HEK293 (cell line): Measurements from ENCODE around the gene SIK2.

Experiments
- CTCF ChIA-PET: fragments of 350-600 bp; formaldehyde crosslinking; extraction: SDS; loops from one replicate; lab custom pipeline; 2021; ENCODE audit warnings: antibody characterized with exemption; lab: Yijun Ruan, JAX
- POLR2A ChIA-PET: fragments of 300-600 bp; formaldehyde crosslinking; extraction: SDS; loops from one replicate; lab custom pipeline; 2020; ENCODE audit warnings: antibody characterized with exemption, inconsistent platforms; lab: Yijun Ruan, JAX
- H3K27ac ChIP-seq: fragments of 200-500 bp; sonication (Bioruptor generic); 2 replicates; pipeline ENCODE4 v1.5.1; 2014; ENCODE audit warnings: low read depth, low read length, control low read depth, inconsistent platforms; ENCODE audit errors: extremely low read depth
- H3K36me3 ChIP-seq, 2 experiments: fragments of 200-500 bp in 1 of 2; sonication (Bioruptor generic) in 1 of 2; 1 replicate in 1 of 2; 2 replicates in 1 of 2; pipeline ENCODE4 v1.5.1; 2014 to 2017; ENCODE audit warnings: inconsistent platforms in 2 of 2, low read length in 2 of 2; ENCODE audit not compliant: control insufficient read depth in 2 of 2, insufficient read depth in 1 of 2
- H3K4me1 ChIP-seq: fragments of 200-500 bp; sonication (Bioruptor generic); 2 replicates; pipeline ENCODE4 v1.5.1; 2014; ENCODE audit warnings: mild to moderate bottlenecking, low read length, inconsistent platforms; ENCODE audit not compliant: control insufficient read depth, insufficient read depth
- H3K4me3 ChIP-seq: 2 replicates; pipeline ENCODE4 v1.5.1; 2011; ENCODE audit warnings: low read depth, mild to moderate bottlenecking, control low read depth, low read length, moderate library complexity
- H3K9me3 ChIP-seq: fragments of 200-500 bp; sonication (Bioruptor generic); 2 replicates; pipeline ENCODE4 v1.5.1; 2014; ENCODE audit warnings: low read depth, low read length, inconsistent platforms; ENCODE audit not compliant: control insufficient read depth, insufficient read depth
- GLI2 ChIP-seq: fragments of 450-650 bp; formaldehyde crosslinking; IDR thresholded peaks from 2 replicates; pipeline ENCODE4; 2017; ENCODE audit warnings: missing biosample characterization, missing genetic modification characterization, low read depth, borderline replicate concordance
- GLIS2 ChIP-seq: fragments of 450-650 bp; formaldehyde crosslinking; IDR thresholded peaks from 2 replicates; pipeline ENCODE4 v1.5.1; 2016; ENCODE audit warnings: missing biosample characterization, missing genetic modification characterization
- OVOL3 ChIP-seq: fragments of 450-650 bp; formaldehyde crosslinking; IDR thresholded peaks from 2 replicates; pipeline ENCODE4 v1.5.1; 2016; ENCODE audit warnings: missing biosample characterization, missing genetic modification characterization
- TRIM28 ChIP-seq: IDR thresholded peaks from 2 replicates; pipeline ENCODE4 v1.6.1; 2011; ENCODE audit warnings: low read length, control low read depth, borderline replicate concordance
- ZBTB1 ChIP-seq: fragments of 450-650 bp; formaldehyde crosslinking; IDR thresholded peaks from 2 replicates; pipeline ENCODE4 v1.5.1; 2016; ENCODE audit warnings: missing biosample characterization, missing genetic modification characterization
- ZBTB20 ChIP-seq: fragments of 450-650 bp; formaldehyde crosslinking; IDR thresholded peaks from 2 replicates; pipeline ENCODE4 v1.5.1; 2016; ENCODE audit warnings: missing biosample characterization, missing genetic modification characterization
- ZBTB6 ChIP-seq: fragments of 450-650 bp; formaldehyde crosslinking; IDR thresholded peaks from 2 replicates; pipeline ENCODE4 v1.5.1; 2017; ENCODE audit warnings: missing biosample characterization, missing genetic modification characterization
- ZBTB8A ChIP-seq: fragments of 450-650 bp; formaldehyde crosslinking; IDR thresholded peaks from 2 replicates; pipeline ENCODE4 v1.5.1; 2016; ENCODE audit warnings: missing biosample characterization, missing genetic modification characterization
- ZNF174 ChIP-seq: fragments of 450-650 bp; formaldehyde crosslinking; IDR thresholded peaks from 2 replicates; pipeline ENCODE4 v1.5.0; 2017; ENCODE audit warnings: missing biosample characterization, mild to moderate bottlenecking, missing genetic modification characterization
- ZNF302 ChIP-seq: fragments of 450-650 bp; formaldehyde crosslinking; IDR thresholded peaks from 2 replicates; pipeline ENCODE4 v1.5.1; 2016; ENCODE audit warnings: missing biosample characterization, missing genetic modification characterization, low read depth
- ZNF341 ChIP-seq: fragments of 450-650 bp; formaldehyde crosslinking; IDR thresholded peaks from 2 replicates; pipeline ENCODE4; 2016; ENCODE audit warnings: low read depth, missing biosample characterization, missing genetic modification characterization
- ZNF366 ChIP-seq: fragments of 450-650 bp; formaldehyde crosslinking; conservative IDR thresholded peaks from 2 replicates; pipeline ENCODE4 v1.5.1; 2016; ENCODE audit warnings: missing biosample characterization, missing genetic modification characterization
- ZNF433 ChIP-seq: fragments of 450-650 bp; formaldehyde crosslinking; IDR thresholded peaks from 2 replicates; pipeline ENCODE4 v1.5.1; 2016; ENCODE audit warnings: missing biosample characterization, missing genetic modification characterization, low read depth
- ZNF518A ChIP-seq: fragments of 450-650 bp; formaldehyde crosslinking; conservative IDR thresholded peaks from 2 replicates; pipeline ENCODE4 v1.5.1; 2016; ENCODE audit warnings: low read depth, missing biosample characterization, missing genetic modification characterization
- ZNF560 ChIP-seq: fragments of 450-650 bp; formaldehyde crosslinking; IDR thresholded peaks from 2 replicates; pipeline ENCODE4 v1.5.1; 2017; ENCODE audit warnings: missing biosample characterization, missing genetic modification characterization, borderline replicate concordance
- ZNF610 ChIP-seq: fragments of 450-650 bp; formaldehyde crosslinking; IDR thresholded peaks from 2 replicates; pipeline ENCODE4 v1.5.1; 2016; ENCODE audit warnings: missing biosample characterization, missing genetic modification characterization, borderline replicate concordance
- ZNF660 ChIP-seq: fragments of 450-650 bp; IDR thresholded peaks from 2 replicates; pipeline ENCODE4 v1.5.1; 2018; ENCODE audit warnings: missing biosample characterization, mild to moderate bottlenecking, missing genetic modification characterization
- ZSCAN23 ChIP-seq: fragments of 450-650 bp; formaldehyde crosslinking; IDR thresholded peaks from 2 replicates; pipeline ENCODE4 v1.5.1; 2016; ENCODE audit warnings: missing biosample characterization, missing genetic modification characterization
- TF ChIP-seq, protein P1 (sequence below): fragments of 450-650 bp; formaldehyde crosslinking; IDR thresholded peaks from 2 replicates; pipeline ENCODE4 v1.5.1; 2016; ENCODE audit warnings: missing biosample characterization, missing genetic modification characterization

SIK2 gene

GRCh38 chr11:111733611-111734088 is 131.4 kb downstream of the SIK2 start (continued):
- TF ChIP-seq ZNF610 (tag by site-specific recombination) (no peak), ZNF433 (no peak), ZNF560 (no peak)

DNA sequence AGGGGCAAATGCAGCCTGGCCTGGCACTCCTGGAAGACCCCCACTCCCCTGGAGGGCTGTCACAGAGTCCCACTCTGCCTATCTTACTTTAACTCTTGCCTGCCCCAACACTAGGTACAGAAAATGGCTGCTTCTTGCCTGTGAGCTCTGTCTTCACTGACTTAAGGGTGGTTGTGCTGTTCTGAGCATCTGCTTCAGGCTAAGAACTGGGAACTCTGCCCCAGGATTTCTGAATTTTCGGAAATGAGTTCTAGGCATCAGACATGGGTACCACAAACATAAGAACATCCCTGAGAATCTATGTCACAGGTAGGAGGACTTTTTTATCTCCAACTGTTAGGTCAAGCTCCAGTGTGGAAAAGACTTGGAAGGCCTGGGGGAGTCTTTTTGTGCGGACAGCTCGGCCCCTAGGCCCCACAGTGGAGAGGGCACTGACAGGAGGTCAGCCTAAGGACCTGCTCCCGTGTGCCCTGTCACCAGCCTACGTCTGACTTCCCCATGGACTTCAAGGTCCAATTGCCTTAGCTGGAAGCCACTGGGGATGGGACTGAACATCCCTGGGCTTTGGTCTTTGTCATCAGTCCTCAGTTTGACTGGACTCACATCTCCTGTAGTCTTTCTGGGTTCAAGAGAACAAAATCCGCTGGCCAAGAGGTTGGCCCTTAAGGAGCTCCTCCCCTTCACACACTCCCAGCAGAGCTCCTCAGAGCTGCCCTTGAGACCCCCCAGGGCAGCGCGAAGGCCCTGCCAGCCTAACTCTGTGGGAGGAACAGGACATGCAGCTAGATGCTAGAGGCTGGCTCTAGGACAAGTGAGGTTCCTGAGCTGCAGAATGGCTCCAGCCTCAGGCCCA is 132.1 kb downstream of the SIK2 start:
- peaks cover 2% of the 10 kb centered on the region; the same call in 1 of the 2 replicates for H3K4me1 ChIP-seq
- CTCF ChIA-PET, result interaction anchor here (0.7 to 1.2 kb wide), 4 partner anchors 31 to 130 kb away, joined by 3 read pairs; no protein-coding TSS in a partner anchor
- H3K36me3 ChIP-seq, result peaks cover 0 to 17% of the 10 kb centered on the region in 2 experiments; a peak in 1 of 3 replicates
- TF ChIP-seq ZSCAN23 (tag by site-specific recombination), result no peak
- peak; percentile 96 for TF ChIP-seq ZBTB6
- TF ChIP-seq ZBTB1 (tag by site-specific recombination), result no peak
- TF ChIP-seq ZNF341 (tag by site-specific recombination), result no peak
- TF ChIP-seq, all 188 proteins: peak for 1
- POLR2A ChIA-PET, result no interaction called here
- no peak overlapping the region for H3K27ac ChIP-seq
- no peak overlapping the region for H3K4me3 ChIP-seq
- no peaks in the 10 kb centered on the region for H3K9me3 ChIP-seq

DNA sequence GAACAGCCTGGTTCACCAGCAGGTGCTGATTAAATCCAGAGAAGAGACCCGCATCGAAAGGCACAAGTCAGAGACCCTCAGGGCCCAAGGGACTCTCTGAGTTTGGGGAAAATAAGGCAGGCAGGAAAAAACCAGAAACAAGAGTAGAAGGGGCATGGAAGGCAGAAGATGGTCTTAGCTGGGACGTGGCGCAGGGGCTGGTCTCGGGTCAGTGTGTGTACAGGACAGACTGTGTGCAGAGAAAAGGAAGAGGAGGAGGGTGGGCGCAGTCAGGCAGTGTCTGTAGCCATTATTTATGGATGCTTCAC is 132.7 kb downstream of the SIK2 start:
- Histone ChIP-seq H3K27ac (no peak overlapping the region), H3K36me3 (peaks cover 0 to 17% of the 10 kb centered on the region in 2 experiments; a peak in 1 of 3 replicates), H3K9me3 (no peaks in the 10 kb centered on the region), H3K4me1 (peaks cover 2% of the 10 kb centered on the region; the same call in 1 of the 2 replicates), H3K4me3 (no peak overlapping the region)
- POLR2A ChIA-PET, result no interaction called here
- TF ChIP-seq OVOL3 (tag by site-specific recombination), result no peak
- 0 out of 2 replicates have a peak, but pooled peaks have one; percentile 29 for TF ChIP-seq ZBTB20 (tag by site-specific recombination)
- no peak for TF ChIP-seq GLIS2
- peak; percentile 36; the same call in 1 of the 2 replicates for TF ChIP-seq ZNF366 (tag by site-specific recombination)
- TF ChIP-seq ZNF302, result no peak
- CTCF ChIA-PET, result interaction anchor here (0.7 to 1.2 kb wide), 4 partner anchors 30 to 130 kb away, joined by 3 read pairs; no protein-coding TSS in a partner anchor

DNA sequence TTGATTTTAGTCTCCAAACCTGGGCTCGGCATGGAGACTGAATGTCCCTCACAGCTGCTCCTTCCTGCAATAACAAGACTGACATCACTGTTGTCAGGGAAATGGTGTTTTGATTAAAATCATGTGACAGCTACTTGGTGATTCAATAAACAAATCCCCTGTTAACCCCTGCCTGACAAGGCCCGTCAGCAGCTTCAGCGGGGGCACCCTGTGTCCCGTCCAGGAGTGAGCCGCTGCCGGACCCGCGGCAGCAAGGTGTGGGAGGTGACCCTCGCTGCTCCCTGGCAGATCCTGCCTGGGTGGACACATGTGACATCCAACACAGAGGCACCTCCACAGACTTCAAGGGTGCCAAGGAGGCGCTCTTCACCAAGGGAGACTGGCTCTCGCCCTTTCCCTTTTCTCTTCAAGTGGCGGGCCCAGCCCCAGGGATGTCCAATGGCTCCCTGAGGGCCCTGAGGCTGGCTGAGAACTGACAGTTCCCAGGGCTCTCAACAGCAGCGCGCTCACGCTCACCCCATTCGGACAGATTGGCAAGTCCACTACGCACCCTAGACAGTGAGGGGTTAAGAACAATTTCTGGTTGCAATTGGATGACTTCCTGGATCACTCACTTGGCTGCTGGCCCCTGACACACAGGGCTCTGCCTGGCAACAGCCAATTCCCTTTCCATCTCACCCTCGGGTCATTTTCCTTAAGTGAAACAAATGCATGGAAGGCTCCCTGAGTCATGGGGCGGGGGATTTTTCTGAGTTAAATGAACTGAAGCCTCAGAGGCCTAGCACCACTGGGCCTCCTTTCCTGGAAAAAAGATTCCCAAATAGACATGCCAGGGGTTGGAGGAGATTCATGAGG is 133.2 kb downstream of the SIK2 start:
- H3K27ac ChIP-seq, result no peak overlapping the region; the same call in 1 of the 2 replicates
- peaks cover 0 to 19% of the 10 kb centered on the region in 2 experiments; a peak in 1 of 3 replicates for H3K36me3 ChIP-seq
- no peaks in the 10 kb centered on the region for H3K9me3 ChIP-seq
- ChIA-PET CTCF (interaction anchor here (0.9 kb wide), 1 partner anchor 41 kb away, joined by 3 read pairs; no protein-coding TSS in a partner anchor), POLR2A (no interaction called here)
- peaks cover 2% of the 10 kb centered on the region; the same call in 1 of the 2 replicates for H3K4me1 ChIP-seq
- no peak overlapping the region for H3K4me3 ChIP-seq
- TF ChIP-seq ZBTB8A (tag by site-specific recombination) (no peak), ZNF660 (tag by site-specific recombination) (peak; percentile 27; the same call in 1 of the 2 replicates), ZNF518A (no peak), ZNF174 (no peak), GLI2 (tag by site-specific recombination) (no peak), TRIM28 (peak; percentile 89)
- TF ChIP-seq, protein P1, sequence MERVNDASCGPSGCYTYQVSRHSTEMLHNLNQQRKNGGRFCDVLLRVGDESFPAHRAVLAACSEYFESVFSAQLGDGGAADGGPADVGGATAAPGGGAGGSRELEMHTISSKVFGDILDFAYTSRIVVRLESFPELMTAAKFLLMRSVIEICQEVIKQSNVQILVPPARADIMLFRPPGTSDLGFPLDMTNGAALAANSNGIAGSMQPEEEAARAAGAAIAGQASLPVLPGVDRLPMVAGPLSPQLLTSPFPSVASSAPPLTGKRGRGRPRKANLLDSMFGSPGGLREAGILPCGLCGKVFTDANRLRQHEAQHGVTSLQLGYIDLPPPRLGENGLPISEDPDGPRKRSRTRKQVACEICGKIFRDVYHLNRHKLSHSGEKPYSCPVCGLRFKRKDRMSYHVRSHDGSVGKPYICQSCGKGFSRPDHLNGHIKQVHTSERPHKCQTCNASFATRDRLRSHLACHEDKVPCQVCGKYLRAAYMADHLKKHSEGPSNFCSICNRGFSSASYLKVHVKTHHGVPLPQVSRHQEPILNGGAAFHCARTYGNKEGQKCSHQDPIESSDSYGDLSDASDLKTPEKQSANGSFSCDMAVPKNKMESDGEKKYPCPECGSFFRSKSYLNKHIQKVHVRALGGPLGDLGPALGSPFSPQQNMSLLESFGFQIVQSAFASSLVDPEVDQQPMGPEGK (tag by site-specific recombination), result peak; percentile 41; the same call in 1 of the 2 replicates
